ENCODE results near the gene UNC93A.
"Not testable (repeated sequence)": the region's sequence is repeated elsewhere in the genome, so short reads cannot be mapped to it uniquely, and the experiment has no call there.

The UNC93A gene

GRCh38 chr6:167307342-167307955, 16.3 kb downstream of the UNC93A start:
- TF ChIP-seq CTCF (IDR thresholded peaks at IDR 0.05; ENCODE audit: low read depth, low read length): no peak
- no peak overlapping the region for H3K4me3 ChIP-seq (ENCODE audit: low read depth, low read length)

- H3K4me3 ChIP-seq (ENCODE audit: low read depth, low read length): no peak overlapping the region
- no peak for TF ChIP-seq CTCF (IDR thresholded peaks at IDR 0.05; ENCODE audit: low read depth, low read length)
Observed at GRCh38 chr6:167308207-167308606, 17.1 kb downstream of the UNC93A start.

GRCh38 chr6:167309355-167310192, 18.5 kb downstream of the UNC93A start:
- H3K4me3 ChIP-seq (ENCODE audit: low read depth, low read length): not testable (repeated sequence)

- H3K4me3 ChIP-seq (ENCODE audit: low read depth, low read length): no peak overlapping the region
- TF ChIP-seq CTCF (IDR thresholded peaks at IDR 0.05; ENCODE audit: low read depth, low read length): no peak
Observed at GRCh38 chr6:167311286-167311685, 20.2 kb downstream of the UNC93A start.

- H3K4me3 ChIP-seq (ENCODE audit: low read depth, low read length): not testable (repeated sequence)
Observed at GRCh38 chr6:167311691-167312090, 20.6 kb downstream of the UNC93A start.

- TF ChIP-seq CTCF (IDR thresholded peaks at IDR 0.05; ENCODE audit: low read depth, low read length): no peak
- H3K4me3 ChIP-seq (ENCODE audit: low read depth, low read length): no peak overlapping the region
Observed at GRCh38 chr6:167314180-167314821, 23.2 kb downstream of the UNC93A start.

- TF ChIP-seq CTCF (IDR thresholded peaks at IDR 0.05; ENCODE audit: low read depth, low read length): no peak
- no peak overlapping the region for H3K4me3 ChIP-seq (ENCODE audit: low read depth, low read length)
Observed at GRCh38 chr6:167317172-167317571, 26.1 kb downstream of the UNC93A start.

- not testable (repeated sequence) for H3K4me3 ChIP-seq (ENCODE audit: low read depth, low read length)
Observed at GRCh38 chr6:167318354-167318753, 27.2 kb downstream of the UNC93A start.

- H3K4me3 ChIP-seq (ENCODE audit: low read depth, low read length): not testable (repeated sequence)
Observed at GRCh38 chr6:167318856-167319255, 27.7 kb downstream of the UNC93A start.

- not testable (repeated sequence) for H3K4me3 ChIP-seq (ENCODE audit: low read depth, low read length)
Observed at GRCh38 chr6:167319856-167320753, 29.0 kb downstream of the UNC93A start.

GRCh38 chr6:167320754-167321056, 29.6 kb downstream of the UNC93A start:
- H3K4me3 ChIP-seq (ENCODE audit: low read depth, low read length): not testable (repeated sequence)

- H3K4me3 ChIP-seq (ENCODE audit: low read depth, low read length): not testable (repeated sequence)
Observed at GRCh38 chr6:167321185-167321584, 30.1 kb downstream of the UNC93A start.

Measured in WI38 (cell line).